IgD-negative memory B cell (primary cell): ENCODE results near the gene LGALS3. TPM values are rescaled to one million over a fixed set of nuclear protein-coding genes. Genes with fewer than 3 reads are reported as not detected.

Experiments used
- H3K27ac Mint-ChIP-seq, 3 donors: one replicate each; pipeline ENCODE4 v1.8.0; 2020 to 2022; ENCODE audit warnings: mild to moderate bottlenecking in 3 of 3, mixed read lengths in 3 of 3, moderate library complexity in 1 of 3
- H3K27me3 Mint-ChIP-seq: one replicate; pipeline ENCODE4 v1.8.0; 2021; ENCODE audit warnings: mixed read lengths
- H3K36me3 Mint-ChIP-seq: one replicate; pipeline ENCODE4 v1.8.0; 2020; ENCODE audit warnings: mild to moderate bottlenecking, mixed read lengths
- H3K4me1 Mint-ChIP-seq, 3 donors: one replicate each; pipeline ENCODE4 v1.8.0; 2020 to 2022; ENCODE audit warnings: mixed read lengths in 3 of 3, mild to moderate bottlenecking in 1 of 3
- H3K4me3 Mint-ChIP-seq, 4 donors: one replicate each; pipeline ENCODE4 v1.8.0; 2020 to 2022; ENCODE audit warnings: mild to moderate bottlenecking in 4 of 4, mixed read lengths in 4 of 4, moderate library complexity in 3 of 4
- H3K9me3 Mint-ChIP-seq, 3 donors: one replicate each; pipeline ENCODE4 v1.8.0; 2020 to 2021; ENCODE audit warnings: mixed read lengths in 3 of 3, mild to moderate bottlenecking in 1 of 3
- polyA plus RNA-seq: library from polyadenylated mRNA; unstranded; fragments of 300-500 nt; fragmentation: Illumina TruSeq; gene quantifications from one replicate; pipeline ENCODE4 v1.2.3, GENCODE V29; 2021

Gene LGALS3
- polyA plus RNA-seq, 1 donor from 2014 or later, result 7.6 TPM

GRCh38 chr14:55133416-55133815 lies 4.4 kb downstream of the LGALS3 start:
- H3K36me3 Mint-ChIP-seq, result no peaks in the 10 kb centered on the region
- no peaks in the 10 kb centered on the region for H3K9me3 Mint-ChIP-seq
- H3K4me1 Mint-ChIP-seq, result peaks cover 0 to 7% (median 3%) of the 10 kb centered on the region in 3 donors
- no peak overlapping the region for H3K4me3 Mint-ChIP-seq
- peaks cover 3% of the 10 kb centered on the region for H3K27me3 Mint-ChIP-seq
- no peak overlapping the region for H3K27ac Mint-ChIP-seq

DNA sequence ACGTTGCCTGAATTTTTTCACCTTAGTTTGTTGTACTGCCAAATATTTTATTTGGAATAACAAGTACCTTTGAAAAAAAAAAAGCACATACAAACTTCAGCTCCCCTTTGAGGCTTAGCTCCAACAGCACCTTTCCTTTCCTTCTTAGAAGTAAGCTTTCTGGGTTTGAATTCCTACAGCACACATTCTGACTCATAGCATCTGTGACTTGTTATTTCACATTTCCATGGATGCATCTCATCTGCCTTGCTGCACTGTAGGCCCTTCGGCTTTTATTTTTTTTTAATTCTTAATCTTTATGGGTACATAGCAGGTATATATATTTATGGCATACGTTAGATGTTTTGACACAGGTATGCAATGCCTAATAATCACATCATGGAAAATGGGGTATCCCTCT lies 7.2 kb downstream of the LGALS3 start:
- no peaks in the 10 kb centered on the region for H3K4me1 Mint-ChIP-seq
- peaks cover 3% of the 10 kb centered on the region for H3K27me3 Mint-ChIP-seq
- H3K27ac Mint-ChIP-seq, result no peak overlapping the region
- no peak overlapping the region for H3K4me3 Mint-ChIP-seq
- H3K36me3 Mint-ChIP-seq, result no peaks in the 10 kb centered on the region
- peaks cover 0 to 2% (median 0%) of the 10 kb centered on the region in 3 donors for H3K9me3 Mint-ChIP-seq

DNA sequence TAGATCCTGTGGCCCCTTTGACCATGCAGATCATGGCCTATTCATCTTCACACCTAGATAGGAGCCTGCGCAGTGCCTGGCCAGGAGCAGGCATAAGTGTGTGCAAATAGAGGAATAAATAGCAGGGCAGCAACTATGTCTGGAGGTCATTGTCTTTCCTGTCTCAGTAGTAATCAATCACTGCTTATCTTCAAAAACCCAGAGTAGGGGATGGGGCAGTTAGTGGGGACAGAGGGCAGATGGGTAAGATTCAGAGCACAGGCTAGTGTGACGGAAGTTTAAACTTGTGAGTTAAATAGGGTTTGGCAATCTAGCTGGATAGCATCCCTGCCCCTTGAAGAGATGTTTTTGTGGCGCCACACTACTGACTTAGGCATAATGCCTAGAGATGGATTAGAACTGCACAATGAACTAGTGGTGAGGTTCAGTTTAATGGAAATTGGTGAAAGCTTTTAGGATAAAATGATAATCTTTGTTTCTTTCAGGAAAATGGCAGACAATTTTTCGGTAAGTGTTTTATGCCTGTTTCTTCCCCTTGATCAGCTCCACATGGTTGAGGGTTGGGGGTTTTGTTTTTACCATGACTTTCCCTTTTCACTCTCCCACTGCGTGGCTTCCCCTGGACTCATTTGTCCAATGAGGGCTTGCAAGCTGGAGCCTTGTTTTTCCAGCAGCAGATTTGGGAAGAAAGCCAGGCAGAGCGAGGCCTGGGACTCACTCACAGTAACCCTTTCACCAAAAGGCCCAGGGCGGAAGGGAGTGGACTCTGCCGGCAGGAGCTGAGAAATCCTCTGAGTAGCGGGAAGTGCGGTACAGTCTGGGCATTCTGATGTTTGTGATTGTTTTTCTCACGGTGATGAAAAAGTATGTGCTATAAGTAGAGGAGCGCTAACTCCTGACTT lies 8.1 kb downstream of the LGALS3 start:
- H3K4me3 Mint-ChIP-seq, result no peak overlapping the region
- no peaks in the 10 kb centered on the region for H3K36me3 Mint-ChIP-seq
- H3K27me3 Mint-ChIP-seq, result peaks cover 3% of the 10 kb centered on the region
- H3K27ac Mint-ChIP-seq, result no peak overlapping the region
- H3K9me3 Mint-ChIP-seq, result peaks cover 0 to 2% (median 0%) of the 10 kb centered on the region in 3 donors
- H3K4me1 Mint-ChIP-seq, result no peaks in the 10 kb centered on the region

- Mint-ChIP-seq H3K27me3 (peaks cover 3% of the 10 kb centered on the region), H3K27ac (no peak overlapping the region), H3K9me3 (peaks cover 0 to 2% (median 0%) of the 10 kb centered on the region in 3 donors), H3K4me3 (no peak overlapping the region), H3K36me3 (no peaks in the 10 kb centered on the region), H3K4me1 (no peaks in the 10 kb centered on the region)
Observed at GRCh38 chr14:55138091-55138490, 9.0 kb downstream of the LGALS3 start.

DNA sequence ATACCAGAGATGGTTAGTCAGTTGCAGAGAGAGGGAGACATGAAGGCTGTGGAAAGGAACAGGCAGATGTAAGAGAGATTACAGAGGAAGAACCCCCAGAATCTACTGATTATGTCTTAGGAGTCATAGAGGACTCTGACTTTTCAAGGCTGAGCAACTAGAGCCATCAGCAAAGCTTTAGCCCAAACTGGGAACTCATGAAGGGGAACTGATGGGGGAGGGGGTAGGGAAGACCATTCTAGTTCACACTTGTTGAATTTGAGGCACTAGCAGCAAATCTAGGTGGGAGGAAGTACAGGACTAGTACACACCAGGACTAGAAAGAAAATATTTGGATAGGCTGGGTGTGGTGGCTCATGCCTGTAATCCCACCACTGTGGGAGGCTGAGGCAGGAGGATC lies 10.1 kb downstream of the LGALS3 start:
- Mint-ChIP-seq H3K36me3 (no peaks in the 10 kb centered on the region), H3K4me1 (no peaks in the 10 kb centered on the region), H3K27ac (no peak overlapping the region), H3K4me3 (no peak overlapping the region), H3K9me3 (peaks cover 0 to 2% (median 0%) of the 10 kb centered on the region in 3 donors), H3K27me3 (no peaks in the 10 kb centered on the region)

DNA sequence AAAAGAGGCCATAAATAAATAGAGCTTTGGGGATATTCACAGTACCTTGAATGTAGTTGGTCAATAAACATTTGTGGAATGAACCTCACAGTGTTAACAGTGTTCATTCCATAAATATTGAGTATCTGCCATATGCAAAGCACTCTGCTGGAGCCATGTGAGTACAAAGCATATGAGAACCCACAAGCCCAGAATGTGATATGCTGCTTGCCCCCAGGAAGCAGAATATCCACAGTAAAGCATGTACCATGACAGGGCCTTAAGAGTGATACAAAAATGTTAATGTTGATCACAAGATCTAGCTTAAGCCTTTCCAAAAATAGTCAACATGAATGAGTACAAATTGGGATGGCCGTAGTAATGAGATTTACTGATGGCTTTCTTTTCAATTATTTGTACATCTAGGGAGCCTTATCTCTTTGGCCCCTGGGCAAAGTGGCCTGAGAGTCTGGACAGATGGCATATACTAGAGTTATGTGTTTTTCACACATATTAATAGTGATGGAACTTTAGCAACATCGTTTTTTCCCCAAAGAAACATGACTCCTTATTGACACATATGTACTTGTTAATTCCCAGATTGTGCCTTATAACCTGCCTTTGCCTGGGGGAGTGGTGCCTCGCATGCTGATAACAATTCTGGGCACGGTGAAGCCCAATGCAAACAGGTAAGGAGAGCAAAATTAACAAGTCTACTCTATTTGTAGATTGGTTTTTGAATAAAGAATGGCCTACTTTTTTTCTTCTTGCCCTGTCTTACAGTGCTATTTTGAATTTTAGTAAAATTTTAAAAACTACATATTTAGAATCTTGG lies 10.9 kb downstream of the LGALS3 start:
- H3K36me3 Mint-ChIP-seq, result no peaks in the 10 kb centered on the region
- no peak overlapping the region for H3K4me3 Mint-ChIP-seq
- H3K27me3 Mint-ChIP-seq, result no peaks in the 10 kb centered on the region
- peaks cover 0 to 2% (median 0%) of the 10 kb centered on the region in 3 donors for H3K9me3 Mint-ChIP-seq
- no peak overlapping the region for H3K27ac Mint-ChIP-seq
- no peaks in the 10 kb centered on the region for H3K4me1 Mint-ChIP-seq

DNA sequence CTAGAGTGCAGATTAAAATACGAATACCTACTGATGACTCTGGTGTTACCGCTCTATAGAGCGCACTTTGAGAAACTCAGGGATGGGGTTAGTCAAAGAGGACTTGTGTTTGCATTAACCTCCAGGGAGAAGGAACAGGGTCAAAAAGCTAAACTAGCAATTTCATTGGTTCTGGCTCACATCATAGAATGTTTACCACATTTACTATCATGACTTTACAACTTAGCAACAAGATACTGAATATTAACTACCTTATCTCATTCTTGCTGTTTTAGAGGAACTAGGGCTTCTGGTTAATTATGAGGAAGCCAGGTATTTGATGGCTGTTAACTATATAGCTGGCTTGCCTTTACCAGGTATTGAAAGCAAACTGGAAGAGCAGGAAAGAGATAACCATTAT lies 12.8 kb downstream of the LGALS3 start:
- Mint-ChIP-seq H3K27ac (no peak overlapping the region), H3K4me1 (no peaks in the 10 kb centered on the region), H3K9me3 (peaks cover 0 to 2% (median 0%) of the 10 kb centered on the region in 3 donors), H3K4me3 (no peak overlapping the region), H3K36me3 (no peaks in the 10 kb centered on the region), H3K27me3 (no peaks in the 10 kb centered on the region)

GRCh38 chr14:55142466-55142865 lies 13.4 kb downstream of the LGALS3 start:
- Mint-ChIP-seq H3K27ac (no peak overlapping the region), H3K9me3 (peaks cover 0 to 2% (median 0%) of the 10 kb centered on the region in 3 donors), H3K27me3 (no peaks in the 10 kb centered on the region), H3K36me3 (no peaks in the 10 kb centered on the region), H3K4me1 (no peaks in the 10 kb centered on the region), H3K4me3 (no peak overlapping the region)

DNA sequence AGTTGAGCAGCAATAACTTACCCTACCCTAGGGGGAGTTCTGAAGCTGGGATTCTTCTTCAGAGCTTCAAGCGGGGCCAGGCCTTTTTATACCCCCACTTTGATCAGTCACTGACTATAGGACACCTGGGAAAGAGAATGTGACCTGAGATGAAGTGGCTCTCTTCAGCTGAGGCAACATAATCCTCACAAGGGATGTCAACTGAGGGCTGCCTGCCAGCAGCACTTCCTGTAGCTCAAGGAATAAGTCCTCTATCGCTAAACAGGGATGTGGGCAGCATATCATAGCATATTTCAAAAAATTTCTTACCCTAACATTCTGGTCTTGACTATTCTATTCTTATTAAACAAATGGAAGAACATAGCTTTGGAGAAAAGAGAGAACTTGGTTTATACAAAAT lies 17.4 kb downstream of the LGALS3 start:
- Mint-ChIP-seq H3K4me3 (no peak overlapping the region), H3K9me3 (no peaks in the 10 kb centered on the region), H3K27me3 (no peaks in the 10 kb centered on the region), H3K36me3 (no peaks in the 10 kb centered on the region), H3K4me1 (no peaks in the 10 kb centered on the region), H3K27ac (no peak overlapping the region)

GRCh38 chr14:55151601-55152000 lies 22.5 kb downstream of the LGALS3 start:
- Mint-ChIP-seq H3K4me3 (no peak overlapping the region), H3K4me1 (peaks cover 0 to under 1% (median 0%) of the 10 kb centered on the region in 3 donors), H3K36me3 (no peaks in the 10 kb centered on the region), H3K27me3 (no peaks in the 10 kb centered on the region), H3K27ac (no peak overlapping the region), H3K9me3 (no peaks in the 10 kb centered on the region)

- Mint-ChIP-seq H3K4me1 (peaks cover 0 to 3% (median 0%) of the 10 kb centered on the region in 3 donors), H3K9me3 (no peaks in the 10 kb centered on the region), H3K4me3 (no peak overlapping the region), H3K27ac (no peak overlapping the region), H3K27me3 (no peaks in the 10 kb centered on the region), H3K36me3 (no peaks in the 10 kb centered on the region)
Observed at GRCh38 chr14:55152052-55152753, 23.2 kb downstream of the LGALS3 start.

- Mint-ChIP-seq H3K9me3 (no peaks in the 10 kb centered on the region), H3K27me3 (no peaks in the 10 kb centered on the region), H3K4me1 (peaks cover 0 to 3% (median 0%) of the 10 kb centered on the region in 3 donors), H3K27ac (no peak overlapping the region), H3K4me3 (no peak overlapping the region), H3K36me3 (no peaks in the 10 kb centered on the region)
Observed at GRCh38 chr14:55153951-55154350, 24.9 kb downstream of the LGALS3 start.

DNA sequence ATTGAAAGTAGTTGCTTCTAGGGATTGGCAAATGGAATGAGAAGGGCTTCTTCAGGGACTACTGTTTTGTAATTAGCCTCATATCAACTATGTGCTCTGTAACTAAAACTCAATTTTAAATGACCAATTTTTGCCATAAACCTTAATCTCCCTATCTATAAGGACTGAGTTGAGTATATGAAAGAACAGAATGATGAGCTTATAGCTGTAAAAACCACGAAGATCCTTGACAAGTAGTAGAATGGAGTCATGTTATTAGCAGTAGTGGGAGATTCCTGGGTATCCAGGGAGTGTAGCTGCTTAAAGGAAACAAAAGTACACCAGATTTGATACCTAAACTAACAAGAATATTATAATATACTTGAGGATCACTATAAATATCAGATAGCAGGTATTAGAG lies 28.0 kb downstream of the LGALS3 start:
- Mint-ChIP-seq H3K4me3 (no peak overlapping the region), H3K27me3 (no peaks in the 10 kb centered on the region), H3K4me1 (peaks cover 0 to 5% (median 0%) of the 10 kb centered on the region in 3 donors), H3K36me3 (no peaks in the 10 kb centered on the region), H3K27ac (no peak overlapping the region), H3K9me3 (no peaks in the 10 kb centered on the region)

- Mint-ChIP-seq H3K36me3 (no peaks in the 10 kb centered on the region), H3K27ac (no peak overlapping the region), H3K27me3 (no peaks in the 10 kb centered on the region), H3K4me1 (peaks cover 0 to 5% (median 0%) of the 10 kb centered on the region in 3 donors), H3K9me3 (no peaks in the 10 kb centered on the region), H3K4me3 (no peak overlapping the region)
Observed at GRCh38 chr14:55158412-55158811, 29.4 kb downstream of the LGALS3 start.

- H3K27me3 Mint-ChIP-seq, result no peaks in the 10 kb centered on the region
- H3K9me3 Mint-ChIP-seq, result no peaks in the 10 kb centered on the region
- H3K27ac Mint-ChIP-seq, result no peak overlapping the region
Observed at GRCh38 chr14:55160989-55161388, 31.9 kb downstream of the LGALS3 start.

More at GRCh38 chr14:55160989-55161388, 31.9 kb downstream of the LGALS3 start:
- H3K4me3 Mint-ChIP-seq, result no peak overlapping the region
- H3K36me3 Mint-ChIP-seq, result no peaks in the 10 kb centered on the region
- H3K4me1 Mint-ChIP-seq, result peaks cover 0 to 5% (median 0%) of the 10 kb centered on the region in 3 donors
